HepG2 (cell line): ENCODE measurements around the gene GAREM1. TPM values are rescaled to one million over a fixed set of nuclear protein-coding genes. Genes with fewer than 3 reads are reported as not detected.

Experiments
- FLYWCH1 ChIP-seq: sonication (generic); formaldehyde crosslinking; IDR thresholded peaks from 2 replicates; pipeline ENCODE4 v1.8.1; 2023; ENCODE audit warnings: mild to moderate bottlenecking, missing genetic modification reagents
- KLF16 ChIP-seq, 2 experiments: sonication (generic) in 1 of 2; formaldehyde crosslinking in 1 of 2; IDR thresholded peaks; 2 replicates each; pipeline versions ENCODE4 v1.6.1 to v1.8.0; 2016 to 2023; ENCODE audit warnings: missing genetic modification reagents in 2 of 2, missing compliant biosample characterization in 1 of 2
- NFRKB ChIP-seq: fragments of 450-650 bp; IDR thresholded peaks from 2 replicates; pipeline ENCODE4 v1.6.1; 2017
- NKX3-1 ChIP-seq: sonication (generic); formaldehyde crosslinking; IDR thresholded peaks from 2 replicates; pipeline ENCODE4 v1.5.0; 2020; ENCODE audit warnings: missing genetic modification reagents
- PAXIP1 ChIP-seq: sonication (generic); formaldehyde crosslinking; conservative IDR thresholded peaks from 2 replicates; pipeline ENCODE4 v1.4.0; 2020; ENCODE audit warnings: mild to moderate bottlenecking, missing genetic modification reagents, moderate library complexity
- POLR2A ChIP-seq, 2 experiments: IDR thresholded peaks; 2 replicates each; pipeline ENCODE4 v1.6.1; 2011; ENCODE audit warnings: low read depth in 2 of 2, low read length in 2 of 2, mild to moderate bottlenecking in 1 of 2, moderate library complexity in 1 of 2; ENCODE audit not compliant: insufficient read depth in 1 of 2
- RARG ChIP-seq: sonication (generic); formaldehyde crosslinking; IDR thresholded peaks from 2 replicates; pipeline ENCODE4 v1.4.0; 2020; ENCODE audit warnings: low read depth, mild to moderate bottlenecking, missing genetic modification reagents
- REPIN1 ChIP-seq: sonication (generic); formaldehyde crosslinking; IDR thresholded peaks from 2 replicates; pipeline ENCODE4 v1.8.0; 2022; ENCODE audit warnings: missing genetic modification reagents, low read depth, mild to moderate bottlenecking, borderline replicate concordance
- TEAD2 ChIP-seq: sonication (generic); formaldehyde crosslinking; IDR thresholded peaks from 2 replicates; pipeline ENCODE4 v1.9.0; 2021; ENCODE audit warnings: missing genetic modification reagents
- TRIM24 ChIP-seq: sonication (generic); formaldehyde crosslinking; IDR thresholded peaks from 2 replicates; pipeline ENCODE4 v1.8.0; 2022; ENCODE audit warnings: mild to moderate bottlenecking, missing genetic modification reagents
- ZNF20 ChIP-seq: sonication (generic); formaldehyde crosslinking; IDR thresholded peaks from 2 replicates; pipeline ENCODE4 v1.4.0; 2020; ENCODE audit warnings: mild to moderate bottlenecking, moderate library complexity, missing genetic modification reagents
- ZNF274 ChIP-seq: sonication (generic); formaldehyde crosslinking; IDR thresholded peaks from 2 replicates; pipeline ENCODE4 v1.5.1; 2020; ENCODE audit warnings: mild to moderate bottlenecking, missing genetic modification reagents
- ZNF570 ChIP-seq: sonication (generic); formaldehyde crosslinking; IDR thresholded peaks from 2 replicates; pipeline ENCODE4 v1.4.0; 2020; ENCODE audit warnings: mild to moderate bottlenecking, missing genetic modification reagents, borderline replicate concordance
- ZNF572 ChIP-seq: sonication (generic); formaldehyde crosslinking; IDR thresholded peaks from 2 replicates; pipeline ENCODE4 v1.5.1; 2020; ENCODE audit warnings: mild to moderate bottlenecking, missing genetic modification reagents
- ZNF850 ChIP-seq: sonication (generic); formaldehyde crosslinking; conservative IDR thresholded peaks from 2 replicates; pipeline ENCODE4 v1.9.0; 2021; ENCODE audit warnings: mild to moderate bottlenecking, missing genetic modification reagents
- ZSCAN20 ChIP-seq: sonication (generic); formaldehyde crosslinking; IDR thresholded peaks from 2 replicates; pipeline ENCODE4 v1.4.0; 2020; ENCODE audit warnings: missing genetic modification reagents, mild to moderate bottlenecking, borderline replicate concordance
- polyA plus RNA-seq, 8 experiments: library from polyadenylated mRNA; depleted of rRNA in 3 of 8; stranded (reverse) in 7 of 8; unstranded in 1 of 8; fragments of >200 nt; fragmentation: Illumina TruSeq in 4 of 8; extraction: Trizol in 4 of 8; gene quantifications; 2 replicates each; pipeline versions ENCODE4 v1.2.1 to v1.2.3, GENCODE V29; 2011 to 2016; ENCODE audit warnings: low read depth in 4 of 8, missing spikeins in 1 of 8, mixed read lengths in 1 of 8; ENCODE audit not compliant: insufficient read depth in 1 of 8
- total RNA-seq, 5 experiments: library from RNA; depleted of rRNA; stranded (reverse); fragments of >200 nt; fragmentation: Illumina TruSeq; extraction: Trizol; gene quantifications; 2 replicates each; pipeline ENCODE4 v1.2.3, GENCODE V29; 2016; ENCODE audit warnings: low read depth in 1 of 5
- TF ChIP-seq, protein P1 (sequence below): sonication (generic); formaldehyde crosslinking; conservative IDR thresholded peaks from 2 replicates; pipeline ENCODE4 v1.8.1; 2023; ENCODE audit warnings: missing genetic modification reagents
- TF ChIP-seq, protein P2 (sequence below): sonication (generic); formaldehyde crosslinking; IDR thresholded peaks from 2 replicates; pipeline ENCODE4 v1.5.0; 2020; ENCODE audit warnings: missing genetic modification reagents
- TF ChIP-seq, protein P3 (sequence below): sonication (generic); formaldehyde crosslinking; IDR thresholded peaks from 2 replicates; pipeline ENCODE4 v1.4.0; 2020; ENCODE audit warnings: missing genetic modification reagents, low read depth, mild to moderate bottlenecking, borderline replicate concordance
- TF ChIP-seq, protein P4 (sequence below): sonication (generic); IDR thresholded peaks from 2 replicates; pipeline ENCODE4 v1.6.1; 2016; ENCODE audit warnings: low read depth, borderline replicate concordance
- TF ChIP-seq, protein P5 (sequence below): fragments of 450-650 bp; IDR thresholded peaks from 2 replicates; pipeline ENCODE4 v1.6.1; 2017

The GAREM1 gene
- total and polyA plus RNA-seq, 2 of the 13 experiments (the other 11 are each of a cell fraction or from before 2014, with no cell fraction given), result 2.5 to 2.9 TPM

DNA sequence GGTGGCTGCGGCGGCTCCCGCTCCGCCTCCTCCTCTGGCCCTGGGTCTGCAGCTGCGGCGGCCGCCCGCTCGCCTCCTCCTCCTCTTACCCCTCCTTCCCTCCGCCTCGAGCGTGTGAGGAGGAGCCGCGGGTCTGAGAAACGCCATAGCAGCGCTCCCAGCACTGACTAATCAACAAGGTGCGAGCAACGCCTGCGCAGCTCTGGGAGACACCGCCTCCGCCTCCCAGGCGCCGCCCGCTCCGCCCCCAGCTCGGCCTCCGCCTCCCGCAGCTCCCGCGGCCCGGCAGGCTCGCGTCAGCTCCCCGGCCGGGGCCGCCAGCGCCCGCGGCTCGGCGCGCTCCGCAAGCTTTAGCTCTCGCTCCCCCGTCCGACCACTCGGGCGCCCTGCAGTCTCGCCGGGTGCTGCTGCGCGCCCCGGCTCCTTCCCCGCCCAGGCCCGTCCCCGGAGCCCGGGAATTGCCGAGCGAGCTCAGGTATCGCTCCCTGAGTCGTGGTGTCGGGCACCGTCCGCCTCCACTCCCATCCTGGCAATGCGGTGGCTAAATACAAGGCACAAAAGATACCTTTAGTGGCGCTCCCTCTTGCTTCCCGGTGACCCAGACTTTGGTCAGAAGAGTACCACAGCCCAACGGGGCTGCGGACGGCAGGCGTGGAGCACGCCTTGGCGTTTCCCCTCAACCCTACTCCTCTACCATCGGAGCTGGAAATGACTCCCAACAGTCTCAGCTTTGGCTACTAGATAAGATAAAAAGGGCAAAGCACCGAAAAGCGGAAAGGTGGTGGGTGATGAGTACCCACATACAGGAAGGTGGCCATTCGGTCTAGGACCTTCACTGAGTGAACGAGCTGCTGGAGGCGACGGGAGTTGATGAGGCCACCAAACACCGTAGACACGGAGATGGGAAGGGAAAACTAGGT lies at the start of gene GAREM1 (continued):
- TF ChIP-seq, protein P1, sequence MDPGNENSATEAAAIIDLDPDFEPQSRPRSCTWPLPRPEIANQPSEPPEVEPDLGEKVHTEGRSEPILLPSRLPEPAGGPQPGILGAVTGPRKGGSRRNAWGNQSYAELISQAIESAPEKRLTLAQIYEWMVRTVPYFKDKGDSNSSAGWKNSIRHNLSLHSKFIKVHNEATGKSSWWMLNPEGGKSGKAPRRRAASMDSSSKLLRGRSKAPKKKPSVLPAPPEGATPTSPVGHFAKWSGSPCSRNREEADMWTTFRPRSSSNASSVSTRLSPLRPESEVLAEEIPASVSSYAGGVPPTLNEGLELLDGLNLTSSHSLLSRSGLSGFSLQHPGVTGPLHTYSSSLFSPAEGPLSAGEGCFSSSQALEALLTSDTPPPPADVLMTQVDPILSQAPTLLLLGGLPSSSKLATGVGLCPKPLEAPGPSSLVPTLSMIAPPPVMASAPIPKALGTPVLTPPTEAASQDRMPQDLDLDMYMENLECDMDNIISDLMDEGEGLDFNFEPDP (CRISPR knock-in tag), result no peak
- TF ChIP-seq, protein P2, sequence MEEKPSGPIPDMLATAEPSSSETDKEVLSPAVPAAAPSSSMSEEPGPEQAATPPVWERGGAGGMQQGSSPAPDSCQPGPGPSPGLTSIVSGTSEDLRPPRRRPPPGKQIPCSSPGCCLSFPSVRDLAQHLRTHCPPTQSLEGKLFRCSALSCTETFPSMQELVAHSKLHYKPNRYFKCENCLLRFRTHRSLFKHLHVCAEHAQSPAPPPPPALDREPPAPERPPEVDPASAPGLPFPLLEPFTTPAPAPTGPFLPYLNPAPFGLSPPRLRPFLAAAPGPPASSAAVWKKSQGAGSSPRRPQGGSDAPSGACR (CRISPR knock-in tag), result 0 out of 2 replicates have a peak, but pooled peaks have one; percentile 48
- TF ChIP-seq TEAD2 (no peak), KLF16 (CRISPR knock-in tag; IDR thresholded peaks at IDR 0.05) (no peak), TRIM24 (CRISPR knock-in tag) (no peak), NFRKB (no peak), ZSCAN20 (no peak), ZNF20 (CRISPR knock-in tag) (no peak), NKX3-1 (no peak), ZNF572 (CRISPR knock-in tag) (no peak), ZNF850 (no peak), ZNF274 (peak; percentile 76; the same call in 1 of the 2 replicates), PAXIP1 (no peak), RARG (CRISPR knock-in tag) (no peak), REPIN1 (CRISPR knock-in tag) (no peak), ZNF570 (CRISPR knock-in tag) (no peak), POLR2A (IDR thresholded peaks at IDR 0.05; ENCODE audit: insufficient read depth in 1 of 2, low read depth in 2 of 2, low read length in 2 of 2) (peak; percentile 80 to 86), FLYWCH1 (CRISPR knock-in tag) (no peak)
- TF ChIP-seq, protein P3, sequence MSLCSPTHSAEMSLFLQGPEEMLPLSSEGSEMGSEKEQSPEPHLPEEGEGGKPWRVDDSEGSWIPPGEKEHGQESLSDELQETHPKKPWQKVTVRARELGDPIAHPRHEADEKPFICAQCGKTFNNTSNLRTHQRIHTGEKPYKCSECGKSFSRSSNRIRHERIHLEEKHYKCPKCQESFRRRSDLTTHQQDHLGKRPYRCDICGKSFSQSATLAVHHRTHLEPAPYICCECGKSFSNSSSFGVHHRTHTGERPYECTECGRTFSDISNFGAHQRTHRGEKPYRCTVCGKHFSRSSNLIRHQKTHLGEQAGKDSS (CRISPR knock-in tag), result peak; percentile 34; the same call in 1 of the 2 replicates
- TF ChIP-seq, protein P4, sequence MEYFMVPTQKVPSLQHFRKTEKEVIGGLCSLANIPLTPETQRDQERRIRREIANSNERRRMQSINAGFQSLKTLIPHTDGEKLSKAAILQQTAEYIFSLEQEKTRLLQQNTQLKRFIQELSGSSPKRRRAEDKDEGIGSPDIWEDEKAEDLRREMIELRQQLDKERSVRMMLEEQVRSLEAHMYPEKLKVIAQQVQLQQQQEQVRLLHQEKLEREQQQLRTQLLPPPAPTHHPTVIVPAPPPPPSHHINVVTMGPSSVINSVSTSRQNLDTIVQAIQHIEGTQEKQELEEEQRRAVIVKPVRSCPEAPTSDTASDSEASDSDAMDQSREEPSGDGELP, result no peak
- TF ChIP-seq, protein P5, sequence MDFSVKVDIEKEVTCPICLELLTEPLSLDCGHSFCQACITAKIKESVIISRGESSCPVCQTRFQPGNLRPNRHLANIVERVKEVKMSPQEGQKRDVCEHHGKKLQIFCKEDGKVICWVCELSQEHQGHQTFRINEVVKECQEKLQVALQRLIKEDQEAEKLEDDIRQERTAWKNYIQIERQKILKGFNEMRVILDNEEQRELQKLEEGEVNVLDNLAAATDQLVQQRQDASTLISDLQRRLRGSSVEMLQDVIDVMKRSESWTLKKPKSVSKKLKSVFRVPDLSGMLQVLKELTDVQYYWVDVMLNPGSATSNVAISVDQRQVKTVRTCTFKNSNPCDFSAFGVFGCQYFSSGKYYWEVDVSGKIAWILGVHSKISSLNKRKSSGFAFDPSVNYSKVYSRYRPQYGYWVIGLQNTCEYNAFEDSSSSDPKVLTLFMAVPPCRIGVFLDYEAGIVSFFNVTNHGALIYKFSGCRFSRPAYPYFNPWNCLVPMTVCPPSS, result no peak
